Peyer's patch (tissue), 4 donors: ENCODE results near the gene SNRPA1.

ENCODE experiments used
- POLR2A ChIP-seq, 2 donors: fragments of 450-650 bp; IDR thresholded peaks; one replicate each; pipeline ENCODE4 v1.5.1; 2017; ENCODE audit warnings: antibody characterized with exemption in 2 of 2, mild to moderate bottlenecking in 2 of 2, moderate library complexity in 2 of 2
- TF ChIP-seq, protein P1 (sequence below), 6 experiments: fragments of 450-650 bp in 4 of 6; fragments of 200-600 bp in 2 of 6; sonication (generic) in 1 of 6; IDR thresholded peaks; one replicate each; pipeline ENCODE4 v1.5.1; 2017 to 2019; ENCODE audit warnings: antibody characterized with exemption in 6 of 6, mild to moderate bottlenecking in 3 of 6, moderate library complexity in 1 of 6

DNA sequence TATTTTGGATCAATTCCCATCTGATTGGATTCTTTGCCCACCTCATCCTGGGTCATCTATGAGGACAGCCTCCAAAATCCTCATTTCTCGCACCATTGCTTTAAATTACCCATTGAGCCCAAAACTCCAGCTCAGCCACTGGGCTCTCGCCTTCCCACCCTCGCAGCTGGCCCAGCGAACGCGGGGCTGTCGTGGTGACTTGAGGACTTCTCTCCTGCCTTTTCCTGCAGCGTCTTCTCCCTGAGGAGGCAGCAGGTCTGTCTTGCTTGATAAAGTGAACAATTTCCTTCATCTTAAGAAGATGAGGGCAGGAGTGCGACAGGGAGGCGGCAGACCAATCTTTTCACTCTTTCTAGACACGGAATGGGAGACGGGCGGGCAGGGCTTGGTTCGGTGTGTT lies 33.0 kb upstream of the SNRPA1 start:
- TF ChIP-seq, protein P1, sequence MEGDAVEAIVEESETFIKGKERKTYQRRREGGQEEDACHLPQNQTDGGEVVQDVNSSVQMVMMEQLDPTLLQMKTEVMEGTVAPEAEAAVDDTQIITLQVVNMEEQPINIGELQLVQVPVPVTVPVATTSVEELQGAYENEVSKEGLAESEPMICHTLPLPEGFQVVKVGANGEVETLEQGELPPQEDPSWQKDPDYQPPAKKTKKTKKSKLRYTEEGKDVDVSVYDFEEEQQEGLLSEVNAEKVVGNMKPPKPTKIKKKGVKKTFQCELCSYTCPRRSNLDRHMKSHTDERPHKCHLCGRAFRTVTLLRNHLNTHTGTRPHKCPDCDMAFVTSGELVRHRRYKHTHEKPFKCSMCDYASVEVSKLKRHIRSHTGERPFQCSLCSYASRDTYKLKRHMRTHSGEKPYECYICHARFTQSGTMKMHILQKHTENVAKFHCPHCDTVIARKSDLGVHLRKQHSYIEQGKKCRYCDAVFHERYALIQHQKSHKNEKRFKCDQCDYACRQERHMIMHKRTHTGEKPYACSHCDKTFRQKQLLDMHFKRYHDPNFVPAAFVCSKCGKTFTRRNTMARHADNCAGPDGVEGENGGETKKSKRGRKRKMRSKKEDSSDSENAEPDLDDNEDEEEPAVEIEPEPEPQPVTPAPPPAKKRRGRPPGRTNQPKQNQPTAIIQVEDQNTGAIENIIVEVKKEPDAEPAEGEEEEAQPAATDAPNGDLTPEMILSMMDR (IDR thresholded peaks at IDR 0.05), result no peak
- no peak for TF ChIP-seq POLR2A (IDR thresholded peaks at IDR 0.05)
